HEK293 (cell line): ENCODE data around the gene CDNF.

Experiments used
- CTCF ChIA-PET: fragments of 350-600 bp; formaldehyde crosslinking; extraction: SDS; loops from one replicate; lab custom pipeline; 2021; ENCODE audit warnings: antibody characterized with exemption; lab: Yijun Ruan, JAX
- POLR2A ChIA-PET: fragments of 300-600 bp; formaldehyde crosslinking; extraction: SDS; loops from one replicate; lab custom pipeline; 2020; ENCODE audit warnings: antibody characterized with exemption, inconsistent platforms; lab: Yijun Ruan, JAX
- H3K27ac ChIP-seq: fragments of 200-500 bp; sonication (Bioruptor generic); 2 replicates; pipeline ENCODE4 v1.5.1; 2014; ENCODE audit warnings: low read depth, low read length, control low read depth, inconsistent platforms; ENCODE audit errors: extremely low read depth
- H3K36me3 ChIP-seq, 2 experiments: fragments of 200-500 bp in 1 of 2; sonication (Bioruptor generic) in 1 of 2; 1 replicate in 1 of 2; 2 replicates in 1 of 2; pipeline ENCODE4 v1.5.1; 2014 to 2017; ENCODE audit warnings: inconsistent platforms in 2 of 2, low read length in 2 of 2; ENCODE audit not compliant: control insufficient read depth in 2 of 2, insufficient read depth in 1 of 2
- H3K4me1 ChIP-seq: fragments of 200-500 bp; sonication (Bioruptor generic); 2 replicates; pipeline ENCODE4 v1.5.1; 2014; ENCODE audit warnings: mild to moderate bottlenecking, low read length, inconsistent platforms; ENCODE audit not compliant: control insufficient read depth, insufficient read depth
- H3K4me3 ChIP-seq: 2 replicates; pipeline ENCODE4 v1.5.1; 2011; ENCODE audit warnings: low read depth, mild to moderate bottlenecking, control low read depth, low read length, moderate library complexity
- H3K9me3 ChIP-seq: fragments of 200-500 bp; sonication (Bioruptor generic); 2 replicates; pipeline ENCODE4 v1.5.1; 2014; ENCODE audit warnings: low read depth, low read length, inconsistent platforms; ENCODE audit not compliant: control insufficient read depth, insufficient read depth
- HOXA7 ChIP-seq: sonication (generic); formaldehyde crosslinking; IDR thresholded peaks from 2 replicates; pipeline ENCODE4 v1.8.1; 2022; ENCODE audit warnings: missing genetic modification reagents, borderline replicate concordance
- SETDB1 ChIP-seq: IDR thresholded peaks from one replicate; pipeline ENCODE4 v1.6.1; 2017; ENCODE audit warnings: mild to moderate bottlenecking, low read length, moderate library complexity, mixed read lengths; ENCODE audit not compliant: insufficient read length
- ZNF132 ChIP-seq: fragments of 450-650 bp; formaldehyde crosslinking; IDR thresholded peaks from 2 replicates; pipeline ENCODE4 v1.5.1; 2017; ENCODE audit warnings: missing biosample characterization, missing genetic modification characterization, borderline replicate concordance
- ZNF169 ChIP-seq: fragments of 450-650 bp; formaldehyde crosslinking; IDR thresholded peaks from 2 replicates; pipeline ENCODE4 v1.5.1; 2016; ENCODE audit warnings: missing biosample characterization, missing genetic modification characterization
- ZNF223 ChIP-seq: fragments of 450-650 bp; formaldehyde crosslinking; IDR thresholded peaks from 2 replicates; pipeline ENCODE4 v1.5.1; 2016; ENCODE audit warnings: missing biosample characterization, missing genetic modification characterization
- ZNF24 ChIP-seq: fragments of 450-650 bp; formaldehyde crosslinking; IDR thresholded peaks from 2 replicates; pipeline ENCODE4 v1.5.1; 2016; ENCODE audit warnings: missing biosample characterization, missing genetic modification characterization
- ZNF529 ChIP-seq: fragments of 450-650 bp; formaldehyde crosslinking; IDR thresholded peaks from 2 replicates; pipeline ENCODE4 v1.5.1; 2017; ENCODE audit warnings: missing genetic modification characterization, missing biosample characterization; ENCODE audit not compliant: insufficient replicate concordance
- ZNF530 ChIP-seq: fragments of 450-650 bp; formaldehyde crosslinking; IDR thresholded peaks from 2 replicates; pipeline ENCODE4 v1.5.1; 2016; ENCODE audit warnings: low read depth, missing biosample characterization, missing genetic modification characterization
- ZNF561 ChIP-seq: fragments of 450-650 bp; IDR thresholded peaks from 2 replicates; pipeline ENCODE4 v1.5.1; 2018; ENCODE audit warnings: missing biosample characterization, missing genetic modification characterization, borderline replicate concordance
- ZNF610 ChIP-seq: fragments of 450-650 bp; formaldehyde crosslinking; IDR thresholded peaks from 2 replicates; pipeline ENCODE4 v1.5.1; 2016; ENCODE audit warnings: missing biosample characterization, missing genetic modification characterization, borderline replicate concordance
- ZNF654 ChIP-seq: fragments of 450-650 bp; formaldehyde crosslinking; IDR thresholded peaks from 2 replicates; pipeline ENCODE4 v1.5.1; 2016; ENCODE audit warnings: low read depth, missing biosample characterization, missing genetic modification characterization
- ZNF670 ChIP-seq: fragments of 450-650 bp; formaldehyde crosslinking; IDR thresholded peaks from 2 replicates; pipeline ENCODE4 v1.5.1; 2016; ENCODE audit warnings: missing biosample characterization, missing genetic modification characterization, low read depth
- ZXDB ChIP-seq: fragments of 450-650 bp; formaldehyde crosslinking; IDR thresholded peaks from 2 replicates; pipeline ENCODE4 v1.5.1; 2016; ENCODE audit warnings: missing biosample characterization, missing genetic modification characterization
- TF ChIP-seq, protein P1 (sequence below): fragments of 450-650 bp; formaldehyde crosslinking; IDR thresholded peaks from 2 replicates; pipeline ENCODE4 v1.5.1; 2016; ENCODE audit warnings: missing biosample characterization, missing genetic modification characterization
- TF ChIP-seq, protein P2 (sequence below): fragments of 450-650 bp; formaldehyde crosslinking; IDR thresholded peaks from 2 replicates; pipeline ENCODE4 v1.5.1; 2017; ENCODE audit warnings: missing biosample characterization, mild to moderate bottlenecking, missing genetic modification characterization, moderate library complexity
- TF ChIP-seq, protein P3 (sequence below): fragments of 450-650 bp; formaldehyde crosslinking; IDR thresholded peaks from 2 replicates; pipeline ENCODE4 v1.5.1; 2016; ENCODE audit warnings: missing biosample characterization, missing genetic modification characterization

CDNF gene

DNA sequence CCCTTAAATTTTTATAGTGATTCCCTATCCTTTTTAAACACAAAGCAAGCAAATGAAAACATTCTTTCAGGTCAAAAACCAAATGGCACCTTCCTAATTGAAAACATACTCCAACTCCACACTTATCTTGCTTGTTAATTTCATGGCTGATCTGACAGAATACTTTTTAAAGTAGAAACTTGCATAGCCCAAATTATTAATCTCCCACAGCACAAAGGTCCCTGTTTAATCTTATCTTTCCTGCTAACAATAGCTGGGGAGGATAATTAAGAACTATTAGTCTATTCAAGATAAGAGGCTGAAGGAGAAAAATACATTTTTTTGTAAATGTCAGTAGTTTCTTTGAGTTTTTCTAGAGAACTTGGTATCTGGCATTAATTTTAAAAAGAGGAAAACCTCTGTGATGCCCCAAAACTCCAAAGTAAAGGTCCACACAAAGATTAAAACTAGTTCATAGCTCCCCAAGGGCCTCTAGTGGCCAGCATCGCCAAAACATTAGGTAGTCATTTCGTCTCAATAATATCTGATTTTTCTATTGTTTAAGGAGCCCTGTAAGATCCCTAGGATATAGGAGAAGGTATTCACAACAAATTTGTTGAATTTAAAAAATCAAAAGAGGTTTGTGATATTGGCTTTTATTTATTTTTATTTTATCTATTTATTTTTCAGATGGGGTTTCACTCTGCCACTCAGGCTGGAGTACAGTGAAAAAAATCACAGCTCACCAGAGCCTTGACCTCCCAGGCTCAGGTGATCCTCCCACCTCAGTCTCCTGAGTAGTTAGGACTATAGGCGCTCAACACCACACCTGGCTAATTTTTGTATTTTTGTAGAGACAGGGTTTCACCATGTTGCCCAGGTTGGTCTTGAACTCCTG is 14.7 kb downstream of the CDNF start:
- H3K27ac ChIP-seq = no peak overlapping the region
- H3K36me3 ChIP-seq = no peaks in the 10 kb centered on the region
- no peaks in the 10 kb centered on the region for H3K4me1 ChIP-seq
- no peak overlapping the region for H3K4me3 ChIP-seq
- TF ChIP-seq ZNF169 (tag by site-specific recombination) (no peak), ZNF654 (tag by site-specific recombination) (peak; percentile 52)
- TF ChIP-seq, all 188 proteins: peak for 1
- CTCF ChIA-PET = interaction anchor here (0.6 to 2.7 kb wide), 21 partner anchors 9 to 703 kb away, joined by 3 to 26 read pairs (median 3); partner anchors contain the start of genes CDNF, HSPA14 and MSANTD7
- POLR2A ChIA-PET = interaction anchor here (3.2 kb wide), 1 partner anchor 15 kb away, joined by 10 read pairs; the partner anchor contains the start of genes CDNF, HSPA14 and MSANTD7
- no peaks in the 10 kb centered on the region for H3K9me3 ChIP-seq

DNA sequence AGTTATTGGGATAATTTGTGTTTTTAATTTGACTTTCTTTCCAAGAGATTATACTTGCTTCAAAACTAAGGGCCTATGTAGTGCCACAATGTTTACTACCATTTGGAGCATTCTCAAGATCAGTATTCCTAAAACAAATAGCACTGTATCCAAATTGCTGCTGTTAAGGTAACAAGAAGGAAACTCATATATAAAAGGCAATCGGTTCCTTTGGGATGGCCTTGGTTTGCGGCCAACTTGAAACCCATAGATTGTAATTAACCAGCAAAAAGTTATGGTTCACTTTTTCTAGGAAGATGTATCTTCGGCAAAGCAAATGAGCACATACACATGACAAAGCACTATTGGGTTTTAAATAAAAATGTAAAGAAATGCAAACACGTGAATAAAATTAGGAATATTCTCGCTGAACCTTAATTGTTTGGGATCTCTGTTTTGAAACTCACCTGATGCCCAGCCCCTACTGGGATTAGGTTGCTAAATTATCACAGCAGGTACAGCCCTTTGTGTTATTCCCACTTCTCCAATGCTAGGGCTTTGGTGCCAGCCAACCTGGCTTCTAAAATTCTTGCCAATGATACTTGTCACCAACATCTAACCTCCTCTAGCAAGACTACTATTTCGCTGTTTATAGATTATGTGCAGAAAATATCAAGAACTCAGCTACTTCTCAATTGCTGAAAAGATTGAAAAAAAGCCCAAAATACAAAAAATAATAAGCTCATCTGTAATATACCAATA is 16.0 kb downstream of the CDNF start:
- POLR2A ChIA-PET = interaction anchor here (0.7 to 3.2 kb wide), 2 partner anchors 15 to 16 kb away, joined by 4 to 10 read pairs; partner anchors contain the start of genes CDNF, HSPA14 and MSANTD7
- Histone ChIP-seq H3K36me3 (no peaks in the 10 kb centered on the region), H3K4me1 (no peaks in the 10 kb centered on the region), H3K4me3 (no peak overlapping the region), H3K27ac (no peak overlapping the region), H3K9me3 (no peaks in the 10 kb centered on the region)
- CTCF ChIA-PET = interaction anchor here (0.6 to 2.7 kb wide), 10 partner anchors 19 to 324 kb away, joined by 3 to 26 read pairs (median 3); no protein-coding TSS in a partner anchor
- TF ChIP-seq SETDB1 (no peak), ZNF132 (tag by site-specific recombination) (no peak), ZNF561 (tag by site-specific recombination) (no peak), ZNF670 (no peak)
- TF ChIP-seq, protein P1, sequence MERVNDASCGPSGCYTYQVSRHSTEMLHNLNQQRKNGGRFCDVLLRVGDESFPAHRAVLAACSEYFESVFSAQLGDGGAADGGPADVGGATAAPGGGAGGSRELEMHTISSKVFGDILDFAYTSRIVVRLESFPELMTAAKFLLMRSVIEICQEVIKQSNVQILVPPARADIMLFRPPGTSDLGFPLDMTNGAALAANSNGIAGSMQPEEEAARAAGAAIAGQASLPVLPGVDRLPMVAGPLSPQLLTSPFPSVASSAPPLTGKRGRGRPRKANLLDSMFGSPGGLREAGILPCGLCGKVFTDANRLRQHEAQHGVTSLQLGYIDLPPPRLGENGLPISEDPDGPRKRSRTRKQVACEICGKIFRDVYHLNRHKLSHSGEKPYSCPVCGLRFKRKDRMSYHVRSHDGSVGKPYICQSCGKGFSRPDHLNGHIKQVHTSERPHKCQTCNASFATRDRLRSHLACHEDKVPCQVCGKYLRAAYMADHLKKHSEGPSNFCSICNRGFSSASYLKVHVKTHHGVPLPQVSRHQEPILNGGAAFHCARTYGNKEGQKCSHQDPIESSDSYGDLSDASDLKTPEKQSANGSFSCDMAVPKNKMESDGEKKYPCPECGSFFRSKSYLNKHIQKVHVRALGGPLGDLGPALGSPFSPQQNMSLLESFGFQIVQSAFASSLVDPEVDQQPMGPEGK (tag by site-specific recombination) = no peak

DNA sequence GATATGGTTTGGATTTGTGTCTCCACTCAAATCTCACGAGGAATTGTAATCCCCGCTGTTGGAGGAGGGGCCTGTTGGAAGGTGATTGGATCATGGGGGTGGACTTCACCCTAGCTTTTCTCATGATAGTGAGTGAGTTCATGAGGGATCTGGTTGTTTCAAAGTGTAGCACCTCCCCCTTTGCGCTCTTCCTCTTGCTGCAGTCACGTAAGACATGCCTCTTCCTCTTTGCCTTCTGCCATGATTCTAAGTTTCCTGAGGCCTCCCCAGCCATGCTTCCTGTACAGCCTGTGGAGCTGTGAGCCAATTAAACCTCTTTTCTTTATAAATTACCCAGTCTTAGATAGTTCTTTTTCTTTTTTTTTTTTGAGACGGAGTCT is 17.1 kb downstream of the CDNF start:
- Histone ChIP-seq H3K4me1 (no peaks in the 10 kb centered on the region), H3K36me3 (no peaks in the 10 kb centered on the region)
- POLR2A ChIA-PET = interaction anchor here (0.7 kb wide), 1 partner anchor 16 kb away, joined by 4 read pairs; no protein-coding TSS in a partner anchor
- no peak for TF ChIP-seq ZNF530 (tag by site-specific recombination)
- TF ChIP-seq ZNF610 (tag by site-specific recombination) = no peak
- TF ChIP-seq HOXA7 = no peak
- TF ChIP-seq ZNF561 (tag by site-specific recombination) = no peak
- TF ChIP-seq ZNF223 = no peak
- TF ChIP-seq, protein P2, sequence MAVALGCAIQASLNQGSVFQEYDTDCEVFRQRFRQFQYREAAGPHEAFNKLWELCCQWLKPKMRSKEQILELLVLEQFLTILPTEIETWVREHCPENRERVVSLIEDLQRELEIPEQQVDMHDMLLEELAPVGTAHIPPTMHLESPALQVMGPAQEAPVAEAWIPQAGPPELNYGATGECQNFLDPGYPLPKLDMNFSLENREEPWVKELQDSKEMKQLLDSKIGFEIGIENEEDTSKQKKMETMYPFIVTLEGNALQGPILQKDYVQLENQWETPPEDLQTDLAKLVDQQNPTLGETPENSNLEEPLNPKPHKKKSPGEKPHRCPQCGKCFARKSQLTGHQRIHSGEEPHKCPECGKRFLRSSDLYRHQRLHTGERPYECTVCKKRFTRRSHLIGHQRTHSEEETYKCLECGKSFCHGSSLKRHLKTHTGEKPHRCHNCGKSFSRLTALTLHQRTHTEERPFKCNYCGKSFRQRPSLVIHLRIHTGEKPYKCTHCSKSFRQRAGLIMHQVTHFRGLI (tag by site-specific recombination) = no peak
- TF ChIP-seq, protein P3, sequence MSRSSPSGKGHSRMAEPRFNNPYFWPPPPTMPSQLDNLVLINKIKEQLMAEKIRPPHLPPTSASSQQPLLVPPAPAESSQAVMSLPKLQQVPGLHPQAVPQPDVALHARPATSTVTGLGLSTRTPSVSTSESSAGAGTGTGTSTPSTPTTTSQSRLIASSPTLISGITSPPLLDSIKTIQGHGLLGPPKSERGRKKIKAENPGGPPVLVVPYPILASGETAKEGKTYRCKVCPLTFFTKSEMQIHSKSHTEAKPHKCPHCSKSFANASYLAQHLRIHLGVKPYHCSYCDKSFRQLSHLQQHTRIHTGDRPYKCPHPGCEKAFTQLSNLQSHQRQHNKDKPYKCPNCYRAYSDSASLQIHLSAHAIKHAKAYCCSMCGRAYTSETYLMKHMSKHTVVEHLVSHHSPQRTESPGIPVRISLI = no peak
- no peak for TF ChIP-seq ZNF24 (tag by site-specific recombination)
- TF ChIP-seq ZXDB (tag by site-specific recombination) = no peak
- no peak for TF ChIP-seq ZNF529 (tag by site-specific recombination)
- TF ChIP-seq, all 188 proteins: peak for 0
- Histone ChIP-seq H3K27ac (no peak overlapping the region), H3K4me3 (no peak overlapping the region), H3K9me3 (no peaks in the 10 kb centered on the region)
- CTCF ChIA-PET = interaction anchor here (0.7 kb wide), 2 partner anchors 16 to 71 kb away, joined by 3 to 6 read pairs; no protein-coding TSS in a partner anchor
